ENCODE measurements around the gene PRDM13.

PRDM13 gene

DNA sequence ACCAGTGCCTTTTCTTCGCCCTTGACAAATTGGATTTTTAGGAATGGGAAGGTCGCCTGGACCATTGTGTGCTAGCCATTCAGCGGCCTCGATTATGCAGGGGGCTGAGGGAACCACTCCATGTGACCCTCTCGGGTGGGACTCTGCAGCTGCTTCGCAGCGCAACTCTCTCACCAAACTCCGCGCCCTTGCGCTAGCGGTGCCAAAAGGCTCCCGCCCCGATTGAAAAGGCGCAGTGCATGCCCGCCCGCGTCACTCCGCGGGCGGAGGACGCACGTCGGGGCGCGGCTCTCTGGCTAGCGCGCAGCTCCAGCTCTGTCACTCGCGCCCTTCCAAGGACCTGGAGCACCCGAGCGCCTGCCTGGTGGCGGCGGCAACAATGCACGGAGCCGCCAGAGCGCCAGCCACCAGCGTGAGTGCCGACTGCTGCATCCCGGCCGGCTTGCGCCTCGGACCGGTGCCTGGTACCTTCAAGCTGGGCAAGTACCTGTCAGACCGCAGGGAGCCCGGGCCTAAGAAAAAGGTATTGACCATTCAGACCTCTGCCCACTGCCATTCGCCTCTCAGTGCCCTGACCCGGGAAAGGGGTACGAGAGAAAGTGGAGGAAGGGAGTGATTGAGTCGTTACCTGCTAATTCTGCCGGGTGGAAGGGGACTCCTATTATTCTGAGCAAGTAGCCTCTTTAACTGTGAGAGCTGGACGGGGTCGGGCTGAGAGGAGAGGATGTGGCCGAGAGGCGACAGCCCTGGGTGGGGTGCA, at the start of gene PRDM13:
Gene PRDM13 (plus strand): TSS at position 178 of the 760 bp plus-strand sequence. CDS start 202 bp downstream, at position 380.
- no peak within 1 kb of the TSS for H3K4me3 ChIP-seq (replicated peaks; ENCODE audit: low read depth, low read length)
- DNase-seq (ENCODE audit: extremely low read depth, insufficient read length) = no peak
- no peaks in the 10 kb centered on the region for H3K36me3 ChIP-seq (ENCODE audit: control insufficient read depth, insufficient read depth, low read length)
- no peak for TF ChIP-seq CTCF (IDR thresholded peaks at IDR 0.05; ENCODE audit: insufficient read depth, low read length, poor library complexity, severe bottlenecking)
- H3K27me3 ChIP-seq (replicated peaks; ENCODE audit: control insufficient read depth, insufficient read depth, low read length) = peaks cover 7% of the 10 kb centered on the region

DNA sequence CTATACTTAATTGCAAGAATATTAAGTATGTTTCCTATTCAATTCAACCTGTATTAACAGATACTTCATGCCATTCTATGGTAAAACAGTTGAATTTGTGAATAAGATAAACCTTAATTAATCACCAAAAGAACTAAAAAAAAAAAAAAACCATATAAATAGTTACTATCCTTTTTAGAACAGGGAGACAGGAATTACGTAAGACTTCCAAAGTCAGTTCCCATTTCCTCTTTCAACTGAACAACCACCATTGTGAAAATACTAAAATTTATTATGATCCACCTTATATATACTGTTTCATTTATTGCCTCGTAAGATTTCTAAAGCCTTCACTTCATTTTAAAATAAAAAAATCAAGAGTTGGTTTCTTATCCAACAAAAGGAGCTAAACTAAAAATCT, 47.6 kb upstream of the PRDM13 start:
- DNase-seq (ENCODE audit: extremely low read depth, insufficient read length) = no peak
- Histone ChIP-seq H3K4me3 (replicated peaks; ENCODE audit: low read depth, low read length) (no peak overlapping the region), H3K36me3 (ENCODE audit: control insufficient read depth, insufficient read depth, low read length) (peaks cover 5% of the 10 kb centered on the region), H3K27me3 (replicated peaks; ENCODE audit: control insufficient read depth, insufficient read depth, low read length) (no peaks in the 10 kb centered on the region)
- TF ChIP-seq CTCF (IDR thresholded peaks at IDR 0.05; ENCODE audit: insufficient read depth, low read length, poor library complexity, severe bottlenecking) = no peak

DNA sequence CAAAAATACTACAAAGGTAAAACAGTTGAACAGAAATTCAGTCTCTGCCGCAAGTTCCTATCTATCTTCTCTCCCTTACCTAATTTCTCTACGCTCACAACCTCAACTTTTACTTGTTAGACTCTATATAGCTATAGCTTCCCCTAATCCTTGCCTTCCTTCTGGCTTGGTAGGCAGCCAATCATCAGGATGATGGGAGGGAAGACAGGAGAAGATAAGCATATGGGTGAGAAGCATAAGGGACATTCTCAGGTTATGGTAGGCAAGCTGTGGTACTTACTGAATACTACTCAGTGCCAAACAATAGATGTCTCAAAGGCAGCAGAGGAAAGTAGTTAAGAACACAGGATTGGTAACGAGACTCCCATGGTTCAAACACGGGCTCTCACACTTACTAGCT, 46.0 kb upstream of the PRDM13 start:
- DNase-seq (ENCODE audit: extremely low read depth, insufficient read length) = no peak
- peaks cover 5% of the 10 kb centered on the region for H3K36me3 ChIP-seq (ENCODE audit: control insufficient read depth, insufficient read depth, low read length)
- TF ChIP-seq CTCF (IDR thresholded peaks at IDR 0.05; ENCODE audit: insufficient read depth, low read length, poor library complexity, severe bottlenecking) = no peak

GRCh38 chr6:99563056-99563723, 43.4 kb upstream of the PRDM13 start:
- H3K36me3 ChIP-seq (ENCODE audit: control insufficient read depth, insufficient read depth, low read length) = peaks cover 3% of the 10 kb centered on the region
- DNase-seq (ENCODE audit: extremely low read depth, insufficient read length) = no peak

More for the DNA sequence above, 46.0 kb upstream of the PRDM13 start:
- H3K27me3 ChIP-seq (replicated peaks; ENCODE audit: control insufficient read depth, insufficient read depth, low read length) = no peaks in the 10 kb centered on the region
- H3K4me3 ChIP-seq (replicated peaks; ENCODE audit: low read depth, low read length) = no peak overlapping the region

More at GRCh38 chr6:99563056-99563723, 43.4 kb upstream of the PRDM13 start:
- Histone ChIP-seq H3K4me3 (replicated peaks; ENCODE audit: low read depth, low read length) (no peak overlapping the region), H3K27me3 (replicated peaks; ENCODE audit: control insufficient read depth, insufficient read depth, low read length) (no peaks in the 10 kb centered on the region)
- TF ChIP-seq CTCF (IDR thresholded peaks at IDR 0.05; ENCODE audit: insufficient read depth, low read length, poor library complexity, severe bottlenecking) = no peak

Measured in GM06990 (cell line).